ENCODE data around the gene FKBP5. TPM values are rescaled to one million over a fixed set of nuclear protein-coding genes. Genes with fewer than 3 reads are reported as not detected.
"Not testable (repeated sequence)": the region's sequence is repeated elsewhere in the genome, so short reads cannot be mapped to it uniquely, and the experiment has no call there.

The FKBP5 gene
- total RNA-seq, 1 donor from 2014 or later, result 128 TPM

DNA sequence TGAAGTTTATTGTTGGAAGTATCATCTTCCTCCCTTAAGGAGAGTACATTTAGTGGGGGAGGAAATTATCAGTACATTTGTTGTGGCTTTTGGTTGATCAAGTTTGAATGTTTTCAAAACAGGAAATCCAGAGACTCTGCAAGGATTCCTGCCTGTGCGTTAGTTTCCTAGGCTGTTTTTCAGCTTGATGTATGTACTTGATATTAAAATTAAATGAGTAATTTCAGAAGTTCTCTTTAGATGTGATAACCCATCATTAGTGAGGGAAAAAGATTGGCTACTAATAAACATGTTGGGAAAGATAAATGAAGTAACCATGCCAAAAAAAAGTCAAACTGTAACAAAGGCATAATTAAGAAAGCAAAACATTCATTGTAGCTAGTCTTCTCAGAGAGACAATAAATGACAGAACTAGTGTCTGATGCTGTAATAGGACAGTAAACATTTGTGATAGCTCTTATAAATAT, 88.0 kb downstream of the FKBP5 start:
- intact Hi-C loops (cut with DNase I), result no loop called here
- Histone ChIP-seq H3K4me3 (no peak overlapping the region), H3K9me3 (no peaks in the 10 kb centered on the region), H3K27ac (peak overlapping the region; percentile 83), H3K4me1 (peaks cover 66% of the 10 kb centered on the region), H3K27me3 (ENCODE audit: low read depth) (no peaks in the 10 kb centered on the region), H3K36me3 (peaks cover 21% of the 10 kb centered on the region)
- no peak for ATAC-seq
- TF ChIP-seq, protein P1, sequence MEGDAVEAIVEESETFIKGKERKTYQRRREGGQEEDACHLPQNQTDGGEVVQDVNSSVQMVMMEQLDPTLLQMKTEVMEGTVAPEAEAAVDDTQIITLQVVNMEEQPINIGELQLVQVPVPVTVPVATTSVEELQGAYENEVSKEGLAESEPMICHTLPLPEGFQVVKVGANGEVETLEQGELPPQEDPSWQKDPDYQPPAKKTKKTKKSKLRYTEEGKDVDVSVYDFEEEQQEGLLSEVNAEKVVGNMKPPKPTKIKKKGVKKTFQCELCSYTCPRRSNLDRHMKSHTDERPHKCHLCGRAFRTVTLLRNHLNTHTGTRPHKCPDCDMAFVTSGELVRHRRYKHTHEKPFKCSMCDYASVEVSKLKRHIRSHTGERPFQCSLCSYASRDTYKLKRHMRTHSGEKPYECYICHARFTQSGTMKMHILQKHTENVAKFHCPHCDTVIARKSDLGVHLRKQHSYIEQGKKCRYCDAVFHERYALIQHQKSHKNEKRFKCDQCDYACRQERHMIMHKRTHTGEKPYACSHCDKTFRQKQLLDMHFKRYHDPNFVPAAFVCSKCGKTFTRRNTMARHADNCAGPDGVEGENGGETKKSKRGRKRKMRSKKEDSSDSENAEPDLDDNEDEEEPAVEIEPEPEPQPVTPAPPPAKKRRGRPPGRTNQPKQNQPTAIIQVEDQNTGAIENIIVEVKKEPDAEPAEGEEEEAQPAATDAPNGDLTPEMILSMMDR (IDR thresholded peaks at IDR 0.05), result no peak
- DNase-seq, result no peak

DNA sequence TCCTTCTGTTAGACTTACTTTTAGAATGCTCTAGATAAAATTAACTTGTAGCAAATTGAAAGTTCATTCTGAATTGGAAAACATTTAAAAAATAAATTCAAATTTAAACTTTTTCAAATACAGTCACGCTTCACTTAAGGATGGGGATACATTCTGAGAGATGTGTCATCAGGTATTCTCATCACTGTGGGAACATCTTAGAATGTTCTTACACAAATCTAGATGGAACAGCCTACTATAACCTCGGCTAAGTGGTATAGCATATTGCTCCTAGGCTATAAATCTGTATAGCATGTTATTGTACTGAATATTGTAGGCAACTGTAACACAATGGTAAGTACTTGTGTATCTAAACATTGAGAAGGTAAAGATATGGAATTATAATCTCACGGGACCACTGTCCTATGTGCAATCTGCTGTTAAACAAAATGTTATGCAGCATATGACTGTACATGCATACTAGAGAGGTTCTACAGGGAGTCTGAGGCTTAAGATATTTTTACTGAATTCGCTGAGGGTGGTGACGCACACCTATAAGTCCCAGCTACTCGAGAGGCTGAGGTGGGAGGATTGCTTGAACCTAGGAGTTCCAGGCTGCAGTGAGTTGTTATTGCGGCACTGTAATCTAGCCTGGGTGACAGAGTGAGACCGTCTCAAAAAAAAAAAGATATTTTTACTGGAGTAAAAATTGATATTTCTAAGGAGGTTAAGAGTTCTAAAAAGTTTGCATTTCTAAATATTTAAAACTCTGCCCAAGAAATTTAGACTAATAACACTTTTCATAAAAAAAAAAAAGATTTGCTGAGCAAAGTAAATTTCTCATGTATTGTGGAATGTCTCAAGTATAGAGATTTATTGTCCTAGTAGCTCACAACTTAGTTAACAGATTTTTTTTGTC, 88.7 kb downstream of the FKBP5 start:
- TF ChIP-seq, protein P1 (IDR thresholded peaks at IDR 0.05), result no peak
- intact Hi-C loops (cut with DNase I), result no loop called here
- no peak for ATAC-seq
- H3K4me3 ChIP-seq, result no peak overlapping the region
- no peaks in the 10 kb centered on the region for H3K27me3 ChIP-seq (ENCODE audit: low read depth)
- H3K4me1 ChIP-seq, result peaks cover 66% of the 10 kb centered on the region
- H3K36me3 ChIP-seq, result peaks cover 24% of the 10 kb centered on the region
- peak overlapping the region; percentile 83 for H3K27ac ChIP-seq
- H3K9me3 ChIP-seq, result no peaks in the 10 kb centered on the region
- no peak for DNase-seq

DNA sequence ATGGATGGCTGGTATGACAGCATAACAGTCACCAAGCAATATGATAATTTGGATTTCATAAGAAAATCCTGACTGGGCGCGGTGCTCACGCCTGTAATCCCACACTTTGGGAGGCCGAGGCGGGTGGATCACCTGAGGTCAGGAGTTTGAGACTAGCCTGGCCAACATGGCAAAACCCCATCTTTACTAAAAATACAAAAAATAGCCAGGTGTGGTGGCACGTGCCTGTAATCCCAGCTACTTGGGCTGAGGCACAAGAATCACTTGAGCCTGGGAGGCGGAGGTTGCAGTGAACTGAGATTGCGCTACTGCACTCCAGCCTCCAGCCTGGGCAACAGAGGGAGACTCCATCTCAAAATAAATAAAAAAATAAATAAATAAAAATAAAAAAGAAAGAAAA, 90.1 kb downstream of the FKBP5 start:
- DNase-seq; H3K4me3 ChIP-seq; H3K27ac ChIP-seq; intact Hi-C loops (cut with DNase I); ATAC-seq; H3K9me3 ChIP-seq; H3K27me3 ChIP-seq (ENCODE audit: low read depth): not testable (repeated sequence)
- peaks cover 61% of the 10 kb centered on the region for H3K4me1 ChIP-seq
- peaks cover 38% of the 10 kb centered on the region for H3K36me3 ChIP-seq

DNA sequence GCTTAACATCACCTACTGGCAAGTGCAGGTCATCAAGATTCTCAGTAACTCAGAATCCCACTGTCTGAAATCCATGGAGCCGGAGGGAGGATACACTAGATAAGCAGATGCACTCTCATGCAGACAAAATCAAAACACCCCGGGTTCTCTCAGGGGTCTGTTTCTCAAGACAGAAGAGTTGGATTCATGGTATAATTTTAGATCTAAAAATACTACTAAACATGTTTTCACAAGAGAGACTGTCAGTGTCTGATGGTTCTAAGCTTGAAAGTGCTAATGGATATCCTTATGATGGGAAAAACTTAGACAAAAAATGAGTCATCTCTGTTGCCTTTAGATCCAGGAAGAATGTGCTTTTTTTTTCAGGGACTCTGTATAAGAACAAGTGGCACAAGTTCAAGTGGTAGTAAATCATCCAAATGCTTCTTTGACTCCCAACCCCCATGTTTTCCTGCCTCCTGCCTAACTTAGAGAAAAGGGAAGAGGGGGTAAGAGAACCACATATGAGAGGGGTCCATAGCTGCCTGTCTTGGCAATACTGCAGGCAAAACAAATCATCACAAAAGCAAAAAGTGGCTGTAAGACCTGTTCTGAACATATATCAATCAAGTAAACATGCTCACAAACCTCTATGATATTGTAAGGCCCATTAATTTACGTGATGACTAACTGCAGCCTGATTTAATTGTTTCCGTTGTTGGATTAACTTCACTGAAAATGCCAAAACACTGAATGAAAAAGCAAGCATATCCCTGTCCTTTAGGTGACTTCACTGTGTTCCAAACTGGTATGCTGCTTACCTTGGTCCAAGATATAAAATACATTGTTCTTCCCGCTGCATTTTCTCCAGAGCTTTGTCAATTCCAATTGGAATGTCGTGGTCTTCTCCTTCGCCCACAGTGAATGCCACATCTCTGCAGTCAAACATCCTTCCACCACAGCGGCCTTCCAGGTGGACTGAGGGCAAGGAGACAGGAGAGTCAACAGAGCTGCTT, 92.0 kb downstream of the FKBP5 start:
- Histone ChIP-seq H3K4me3 (no peak overlapping the region), H3K27ac (no peak overlapping the region), H3K36me3 (peaks cover 56% of the 10 kb centered on the region), H3K4me1 (peaks cover 61% of the 10 kb centered on the region), H3K9me3 (no peaks in the 10 kb centered on the region), H3K27me3 (ENCODE audit: low read depth) (no peaks in the 10 kb centered on the region)
- TF ChIP-seq, protein P1 (IDR thresholded peaks at IDR 0.05), result no peak
- ATAC-seq (no peak), DNase-seq (no peak)
- intact Hi-C loops (cut with DNase I), result no loop called here

DNA sequence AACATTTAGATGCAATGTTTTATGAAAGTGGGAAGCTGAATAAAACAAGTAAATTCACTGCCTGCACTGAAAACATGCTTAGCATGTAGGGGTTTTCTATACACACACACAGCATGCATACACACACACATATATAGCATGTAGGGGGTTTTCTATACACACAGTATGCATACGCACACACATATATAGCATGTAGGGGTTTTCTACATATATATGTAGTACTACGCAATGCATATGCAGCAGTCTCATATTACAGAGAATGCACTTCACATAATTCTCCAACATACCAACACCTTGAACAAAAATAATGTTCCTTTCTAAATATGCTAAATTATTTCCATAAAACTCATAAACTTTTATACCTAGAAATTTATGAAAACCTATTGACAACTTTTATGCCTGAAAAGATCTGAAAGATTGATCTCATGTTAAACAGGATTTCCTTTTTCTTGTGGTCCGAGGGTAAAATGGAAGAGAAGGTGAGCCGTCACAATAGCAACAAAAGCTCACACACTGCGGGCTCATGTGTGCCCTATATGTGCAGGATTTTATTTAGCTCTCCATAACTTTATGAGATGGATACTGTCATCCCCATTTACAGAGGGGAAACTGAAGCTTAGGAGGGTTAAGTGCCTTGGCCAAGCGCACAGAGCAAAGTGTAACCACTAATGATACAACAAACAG, 94.1 kb downstream of the FKBP5 start:
- H3K27me3 ChIP-seq (ENCODE audit: low read depth), result no peaks in the 10 kb centered on the region
- H3K27ac ChIP-seq, result no peak overlapping the region
- H3K36me3 ChIP-seq, result peaks cover 72% of the 10 kb centered on the region
- TF ChIP-seq, protein P1 (IDR thresholded peaks at IDR 0.05), result no peak
- ATAC-seq (no peak), DNase-seq (no peak)
- intact Hi-C loops (cut with DNase I), result no loop called here
- H3K4me3 ChIP-seq, result no peak overlapping the region
- no peaks in the 10 kb centered on the region for H3K9me3 ChIP-seq
- H3K4me1 ChIP-seq, result peaks cover 61% of the 10 kb centered on the region

Measured in lower lobe of right lung (tissue), 2 donors.